GM18498 (cell line): ENCODE results near the gene CPPED1.

ENCODE experiments used
- ATAC-seq: cut with Tn5 transposase; IDR thresholded peaks from one replicate; pipeline ENCODE4 v1.9.1; 2021; ENCODE audit warnings: mild to moderate bottlenecking, moderate library complexity; ENCODE audit not compliant: unreplicated experiment

CPPED1 gene

GRCh38 chr16:12688951-12689850, 114.5 kb downstream of the CPPED1 start:
- ATAC-seq, result no peak

- no peak for ATAC-seq
Observed at GRCh38 chr16:12685806-12686205, 117.9 kb downstream of the CPPED1 start.

GRCh38 chr16:12682432-12683165, 121.1 kb downstream of the CPPED1 start:
- ATAC-seq, result no peak

- ATAC-seq, result no peak
Observed at GRCh38 chr16:12681653-12682052, 122.0 kb downstream of the CPPED1 start.

- ATAC-seq, result no peak
Observed at GRCh38 chr16:12680531-12680930, 123.2 kb downstream of the CPPED1 start.

GRCh38 chr16:12679660-12680272, 123.9 kb downstream of the CPPED1 start:
- ATAC-seq, result no peak

- ATAC-seq, result no peak
Observed at GRCh38 chr16:12678983-12679382, 124.7 kb downstream of the CPPED1 start.

- ATAC-seq, result no peak
Observed at GRCh38 chr16:12677502-12677901, 126.2 kb downstream of the CPPED1 start.

- no peak for ATAC-seq
Observed at GRCh38 chr16:12675852-12676251, 127.8 kb downstream of the CPPED1 start.

GRCh38 chr16:12675046-12675445, 128.6 kb downstream of the CPPED1 start:
- ATAC-seq, result no peak

- no peak for ATAC-seq
Observed at GRCh38 chr16:12674524-12674923, 129.2 kb downstream of the CPPED1 start.

GRCh38 chr16:12674071-12674470, 129.6 kb downstream of the CPPED1 start:
- ATAC-seq, result no peak

- no peak for ATAC-seq
Observed at GRCh38 chr16:12673466-12673865, 130.2 kb downstream of the CPPED1 start.

- ATAC-seq, result no peak
Observed at GRCh38 chr16:12672986-12673385, 130.7 kb downstream of the CPPED1 start.

- no peak for ATAC-seq
Observed at GRCh38 chr16:12669908-12670307, 133.8 kb downstream of the CPPED1 start.

GRCh38 chr16:12667909-12668308, 135.8 kb downstream of the CPPED1 start:
- ATAC-seq, result no peak

GRCh38 chr16:12664164-12664733, 139.4 kb downstream of the CPPED1 start:
- no peak for ATAC-seq

GRCh38 chr16:12661656-12662172, 142.0 kb downstream of the CPPED1 start:
- ATAC-seq, result no peak

- ATAC-seq, result no peak
Observed at GRCh38 chr16:12659871-12660270, 143.8 kb downstream of the CPPED1 start.

GRCh38 chr16:12658506-12658905, 145.2 kb downstream of the CPPED1 start:
- no peak for ATAC-seq

GRCh38 chr16:12655537-12655936, 148.2 kb downstream of the CPPED1 start:
- no peak for ATAC-seq
